RCC 7860 (cell line): ENCODE data around the gene IL19.
"Not testable (repeated sequence)": the region's sequence is repeated elsewhere in the genome, so short reads cannot be mapped to it uniquely, and the experiment has no call there.

Source experiments
- DNase-seq: peaks from one replicate; pipeline ENCODE4 v3.0.0-alpha.2; 2015; ENCODE audit warnings: low spot score
- FAIRE-seq: peaks from 2 replicates; lab custom pipeline; 2012; peaks lifted over from hg19 to GRCh38; lab: Jason Lieb, UNC

Gene IL19

GRCh38 chr1:206772243-206772937, 1.8 kb downstream of the IL19 start, which contains the start of gene IL10:
TSS of gene IL10 (minus strand) at chr1:206772494. CDS start at chr1:206772435, 59 bp downstream.
- FAIRE-seq (no peak), DNase-seq (no peak)

GRCh38 chr1:206774093-206774492, 3.5 kb downstream of the IL19 start:
- FAIRE-seq = no peak

GRCh38 chr1:206776229-206776628, 5.7 kb downstream of the IL19 start:
- no peak for FAIRE-seq
- DNase-seq = no peak

More at GRCh38 chr1:206774093-206774492, 3.5 kb downstream of the IL19 start:
- DNase-seq = no peak

GRCh38 chr1:206778031-206778430, 7.5 kb downstream of the IL19 start:
- DNase-seq (no peak), FAIRE-seq (no peak)

- not testable (repeated sequence) for DNase-seq, FAIRE-seq
Observed at GRCh38 chr1:206778911-206779310, 8.3 kb downstream of the IL19 start.

GRCh38 chr1:206779638-206780037, 9.1 kb downstream of the IL19 start:
- DNase-seq (no peak), FAIRE-seq (no peak)

- DNase-seq (no peak), FAIRE-seq (no peak)
Observed at GRCh38 chr1:206782448-206782847, 11.9 kb downstream of the IL19 start.

GRCh38 chr1:206783506-206783905, 12.9 kb downstream of the IL19 start:
- FAIRE-seq (no peak), DNase-seq (no peak)

GRCh38 chr1:206784471-206784903, 13.9 kb downstream of the IL19 start:
- DNase-seq = no peak

GRCh38 chr1:206785182-206785765, 14.7 kb downstream of the IL19 start:
- no peak for DNase-seq

More at GRCh38 chr1:206784471-206784903, 13.9 kb downstream of the IL19 start:
- FAIRE-seq = no peak

GRCh38 chr1:206786212-206786886, 15.8 kb downstream of the IL19 start:
- DNase-seq = no peak
- FAIRE-seq = no peak

More at GRCh38 chr1:206785182-206785765, 14.7 kb downstream of the IL19 start:
- no peak for FAIRE-seq

- DNase-seq (no peak), FAIRE-seq (no peak)
Observed at GRCh38 chr1:206787891-206788290, 17.3 kb downstream of the IL19 start.

GRCh38 chr1:206788487-206789050, 18.0 kb downstream of the IL19 start:
- DNase-seq (no peak), FAIRE-seq (no peak)

- no peak for FAIRE-seq
- no peak for DNase-seq
Observed at GRCh38 chr1:206790502-206791250, 20.1 kb downstream of the IL19 start.

GRCh38 chr1:206792939-206793607, 22.5 kb downstream of the IL19 start:
- DNase-seq (no peak), FAIRE-seq (no peak)

- FAIRE-seq (no peak), DNase-seq (no peak)
Observed at GRCh38 chr1:206793620-206794019, 23.0 kb downstream of the IL19 start.

GRCh38 chr1:206794294-206794908, 23.8 kb downstream of the IL19 start:
- FAIRE-seq (no peak), DNase-seq (no peak)

GRCh38 chr1:206796116-206796515, 25.5 kb downstream of the IL19 start:
- DNase-seq (no peak), FAIRE-seq (no peak)

GRCh38 chr1:206796981-206797402, 26.4 kb downstream of the IL19 start:
- DNase-seq (no peak), FAIRE-seq (no peak)
